Measurements from ENCODE around the gene TNFRSF1A. TPM values are rescaled to one million over a fixed set of nuclear protein-coding genes. Genes with fewer than 3 reads are reported as not detected.
A peak's percentile ranks its signal among the peaks of the same experiment; 100 is the strongest.

The TNFRSF1A gene
- total and polyA plus RNA-seq, 7 donors: 38.8 to 224 (median 117) TPM

GRCh38 chr12:6303071-6303470 lies 38.8 kb downstream of the TNFRSF1A start:
- WGBS, 3 donors: 85 to 88% (median 87%) methylated on average over 5 of the region's 5 CpGs
- Histone ChIP-seq H3K27me3 (ENCODE audit: insufficient read depth in 3 of 3, low read length in 2 of 3) (no peaks in the 10 kb centered on the region), H3K36me3 (ENCODE audit: insufficient read depth in 1 of 2, low read depth in 1 of 2) (no peaks in the 10 kb centered on the region), H3K4me3 (no peak overlapping the region), H3K4me1 (no peaks in the 10 kb centered on the region), H3K9me3 (no peaks in the 10 kb centered on the region), H3K27ac (no peak overlapping the region)
- intact Hi-C loops (cut with DNase I): no loop called here
- TF ChIP-seq, protein P1, sequence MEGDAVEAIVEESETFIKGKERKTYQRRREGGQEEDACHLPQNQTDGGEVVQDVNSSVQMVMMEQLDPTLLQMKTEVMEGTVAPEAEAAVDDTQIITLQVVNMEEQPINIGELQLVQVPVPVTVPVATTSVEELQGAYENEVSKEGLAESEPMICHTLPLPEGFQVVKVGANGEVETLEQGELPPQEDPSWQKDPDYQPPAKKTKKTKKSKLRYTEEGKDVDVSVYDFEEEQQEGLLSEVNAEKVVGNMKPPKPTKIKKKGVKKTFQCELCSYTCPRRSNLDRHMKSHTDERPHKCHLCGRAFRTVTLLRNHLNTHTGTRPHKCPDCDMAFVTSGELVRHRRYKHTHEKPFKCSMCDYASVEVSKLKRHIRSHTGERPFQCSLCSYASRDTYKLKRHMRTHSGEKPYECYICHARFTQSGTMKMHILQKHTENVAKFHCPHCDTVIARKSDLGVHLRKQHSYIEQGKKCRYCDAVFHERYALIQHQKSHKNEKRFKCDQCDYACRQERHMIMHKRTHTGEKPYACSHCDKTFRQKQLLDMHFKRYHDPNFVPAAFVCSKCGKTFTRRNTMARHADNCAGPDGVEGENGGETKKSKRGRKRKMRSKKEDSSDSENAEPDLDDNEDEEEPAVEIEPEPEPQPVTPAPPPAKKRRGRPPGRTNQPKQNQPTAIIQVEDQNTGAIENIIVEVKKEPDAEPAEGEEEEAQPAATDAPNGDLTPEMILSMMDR (IDR thresholded peaks at IDR 0.05): no peak
- ATAC-seq: no peak
- DNase-seq: no peak

DNA sequence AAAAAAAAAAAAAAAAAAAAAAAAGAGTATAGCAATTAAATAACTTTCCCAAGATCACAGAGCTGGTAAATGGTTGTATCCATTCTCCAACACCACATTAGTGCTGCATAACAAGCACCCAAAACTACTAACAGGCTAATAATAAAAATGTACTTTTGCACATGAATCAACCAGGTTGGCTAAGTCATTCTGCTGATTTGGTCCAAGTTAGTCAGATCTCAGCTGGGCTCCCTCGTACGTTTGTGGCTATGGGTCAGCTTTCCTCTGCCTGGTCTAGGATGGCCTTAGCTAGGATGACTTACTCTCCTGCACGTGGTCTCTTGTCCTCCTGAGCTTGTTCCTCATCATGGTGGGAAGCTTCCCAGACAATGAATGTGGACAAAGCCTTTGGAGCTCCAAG lies 39.3 kb downstream of the TNFRSF1A start:
- ATAC-seq (no peak), DNase-seq (no peak)
- no peak overlapping the region for H3K27ac ChIP-seq
- no peaks in the 10 kb centered on the region for H3K4me1 ChIP-seq
- WGBS, 3 donors: 62 to 65% (median 63%) methylated on average over 3 of the region's 3 CpGs
- no peak overlapping the region for H3K4me3 ChIP-seq
- no peaks in the 10 kb centered on the region for H3K9me3 ChIP-seq
- no peaks in the 10 kb centered on the region for H3K27me3 ChIP-seq (ENCODE audit: insufficient read depth in 3 of 3, low read length in 2 of 3)
- no peaks in the 10 kb centered on the region for H3K36me3 ChIP-seq (ENCODE audit: insufficient read depth in 1 of 2, low read depth in 1 of 2)
- intact Hi-C loops (cut with DNase I): no loop called here
- TF ChIP-seq, protein P1 (IDR thresholded peaks at IDR 0.05): no peak

GRCh38 chr12:6301721-6302120 lies 40.2 kb downstream of the TNFRSF1A start:
- Histone ChIP-seq H3K36me3 (ENCODE audit: insufficient read depth in 1 of 2, low read depth in 1 of 2) (no peaks in the 10 kb centered on the region), H3K4me1 (no peaks in the 10 kb centered on the region), H3K27me3 (ENCODE audit: insufficient read depth in 3 of 3, low read length in 2 of 3) (no peaks in the 10 kb centered on the region), H3K4me3 (no peak overlapping the region), H3K27ac (no peak overlapping the region), H3K9me3 (no peaks in the 10 kb centered on the region)
- TF ChIP-seq, protein P1 (IDR thresholded peaks at IDR 0.05): no peak
- DNase-seq: no peak
- intact Hi-C loops (cut with DNase I): no loop called here
- 90 to 92% (median 91%) methylated on average over 7 of the region's 7 CpGs for WGBS, 3 donors
- no peak for ATAC-seq

DNA sequence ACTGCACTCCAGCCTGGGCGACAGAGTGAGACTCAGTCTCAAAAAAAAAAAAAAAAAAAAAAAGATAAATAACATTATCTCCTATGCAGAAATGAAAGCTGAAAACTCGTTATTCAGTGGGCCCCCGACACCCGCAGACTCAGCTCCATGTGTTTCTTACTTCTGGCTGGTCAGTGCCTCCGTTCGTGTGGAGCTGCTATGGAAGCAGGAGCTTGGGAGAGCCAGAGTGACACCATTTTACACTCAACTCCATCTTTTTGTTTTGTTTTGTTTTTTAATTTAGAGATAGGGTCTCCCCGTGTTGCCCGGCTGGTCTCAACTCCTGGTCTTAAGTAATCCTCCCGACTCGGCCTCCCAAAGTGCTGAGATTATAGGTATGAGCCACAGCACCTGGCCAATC lies 44.7 kb downstream of the TNFRSF1A start:
- no peak for ATAC-seq
- H3K27ac ChIP-seq: no peak overlapping the region
- H3K36me3 ChIP-seq (ENCODE audit: insufficient read depth in 1 of 2, low read depth in 1 of 2): no peaks in the 10 kb centered on the region
- no peaks in the 10 kb centered on the region for H3K9me3 ChIP-seq
- no peaks in the 10 kb centered on the region for H3K27me3 ChIP-seq (ENCODE audit: insufficient read depth in 3 of 3, low read length in 2 of 3)
- intact Hi-C loops (cut with DNase I): no loop called here
- H3K4me3 ChIP-seq: no peak overlapping the region
- no peak for DNase-seq
- TF ChIP-seq, protein P1 (IDR thresholded peaks at IDR 0.05): no peak
- 87 to 92% (median 89%) methylated on average over 9 of the region's 10 CpGs for WGBS, 3 donors
- no peaks in the 10 kb centered on the region for H3K4me1 ChIP-seq

- Histone ChIP-seq H3K27me3 (ENCODE audit: insufficient read depth in 3 of 3, low read length in 2 of 3) (no peaks in the 10 kb centered on the region), H3K27ac (no peak overlapping the region), H3K9me3 (no peaks in the 10 kb centered on the region), H3K36me3 (ENCODE audit: insufficient read depth in 1 of 2, low read depth in 1 of 2) (no peaks in the 10 kb centered on the region), H3K4me3 (no peak overlapping the region), H3K4me1 (no peaks in the 10 kb centered on the region)
- intact Hi-C loops (cut with DNase I): no loop called here
- WGBS, 3 donors: 70 to 80% (median 74%) methylated on average over 5 of the region's 5 CpGs
- TF ChIP-seq, protein P1 (IDR thresholded peaks at IDR 0.05): no peak
- ATAC-seq (peak; percentile 28 to 55 (median 47)), DNase-seq (no peak)
Measured at GRCh38 chr12:6295094-6295811, 46.6 kb downstream of the TNFRSF1A start.

Measured in psoas muscle (tissue), 8 donors.